GM19099 (cell line): ENCODE results near the gene USP31.

ENCODE experiments used
- POLR2A ChIP-seq: IDR thresholded peaks from 3 replicates; pipeline ENCODE4 v1.6.1; 2011; ENCODE audit warnings: low read depth; ENCODE audit not compliant: insufficient read length; ENCODE audit errors: extremely low read depth

USP31 gene

DNA sequence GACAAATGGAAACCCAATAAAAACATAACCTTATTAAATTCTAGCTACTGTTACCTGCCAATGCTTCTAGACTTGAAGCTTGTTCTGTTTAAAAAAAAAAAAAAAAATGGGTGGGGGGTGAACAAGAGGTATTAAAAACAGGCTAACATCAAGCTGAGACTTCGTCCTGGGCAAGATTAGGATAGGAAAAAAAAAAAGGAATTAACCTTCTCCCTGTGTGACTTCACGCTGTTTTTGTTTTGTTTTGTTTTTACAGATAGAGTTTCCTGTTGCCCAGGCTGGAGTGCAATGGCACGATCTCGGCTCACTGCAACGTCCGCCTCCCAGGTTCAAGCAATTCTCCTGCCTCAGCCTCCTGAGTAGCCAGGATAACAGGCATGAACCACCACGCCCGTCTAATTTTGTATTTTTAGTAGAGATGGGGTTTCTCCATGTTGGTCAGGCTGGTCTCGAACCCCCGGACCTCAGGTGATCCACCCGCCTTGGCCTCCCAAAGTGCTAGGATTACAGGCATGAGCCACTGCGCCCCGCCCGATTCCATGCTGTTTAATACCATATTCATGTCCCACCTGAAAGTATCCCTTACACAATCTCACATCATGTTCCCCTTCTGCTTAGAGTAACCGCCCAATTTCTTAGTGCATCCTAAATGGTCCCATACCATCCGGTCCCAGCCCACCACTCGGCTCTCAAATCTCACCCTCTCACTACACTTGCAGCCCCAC lies 2.2 kb downstream of the USP31 start:
- no peak for TF ChIP-seq POLR2A

DNA sequence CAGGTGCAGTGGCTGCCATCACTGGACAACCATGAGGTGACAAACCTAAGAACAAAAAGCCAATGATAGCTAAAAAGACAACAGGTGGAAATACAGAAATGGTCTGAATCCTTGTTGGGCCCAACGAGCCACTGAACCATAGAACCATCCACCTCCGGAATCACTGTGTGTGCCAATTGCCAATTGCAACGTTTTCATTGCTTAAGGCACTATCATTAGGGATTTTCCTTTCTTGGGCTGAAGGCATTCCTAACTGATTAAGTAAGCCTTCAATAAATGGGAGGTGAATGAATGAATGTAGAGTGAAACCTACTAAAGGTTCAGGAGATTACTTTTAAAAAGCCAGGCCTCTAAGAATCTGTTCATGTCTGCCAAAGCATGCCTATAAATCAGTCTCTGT lies 3.6 kb downstream of the USP31 start:
- no peak for TF ChIP-seq POLR2A

DNA sequence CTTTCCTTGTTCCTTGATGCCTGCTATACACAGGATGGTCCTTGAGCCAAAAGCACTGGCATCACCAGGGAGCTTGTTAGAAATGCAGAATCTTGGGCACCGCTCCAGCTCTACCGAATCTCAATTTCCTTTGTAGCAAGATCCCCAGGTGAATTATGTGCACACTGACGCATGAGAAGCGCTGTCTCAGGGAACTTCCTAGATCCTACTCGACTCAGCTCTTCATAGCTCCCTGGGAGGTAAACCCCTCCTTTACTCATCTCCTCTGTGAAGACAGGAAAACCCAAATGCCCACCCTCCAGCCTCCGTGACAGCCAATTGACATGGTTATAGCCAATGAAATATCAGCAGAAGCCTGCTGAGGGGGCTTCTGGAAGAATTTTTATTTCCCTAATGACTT lies 4.1 kb downstream of the USP31 start:
- TF ChIP-seq POLR2A = no peak

DNA sequence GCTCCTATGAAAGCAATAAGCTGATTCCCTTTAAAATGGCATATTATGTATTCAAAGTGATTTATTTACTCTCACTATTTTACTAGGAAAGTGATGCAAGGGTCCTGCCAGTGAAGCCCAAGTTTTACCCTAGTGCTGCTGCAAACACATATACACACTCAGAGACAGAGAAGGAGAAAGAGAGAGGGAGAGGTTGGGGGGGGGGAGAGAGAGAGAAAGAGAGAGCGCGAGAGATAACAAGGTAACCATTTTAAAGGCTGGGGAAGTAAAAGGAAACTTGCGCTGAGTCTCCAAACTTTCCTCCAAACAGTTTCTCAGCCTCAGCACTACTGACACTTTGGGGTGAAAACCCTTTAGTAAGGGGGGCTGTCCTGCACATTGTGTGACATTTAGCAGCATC lies 5.9 kb downstream of the USP31 start:
- TF ChIP-seq POLR2A = no peak

DNA sequence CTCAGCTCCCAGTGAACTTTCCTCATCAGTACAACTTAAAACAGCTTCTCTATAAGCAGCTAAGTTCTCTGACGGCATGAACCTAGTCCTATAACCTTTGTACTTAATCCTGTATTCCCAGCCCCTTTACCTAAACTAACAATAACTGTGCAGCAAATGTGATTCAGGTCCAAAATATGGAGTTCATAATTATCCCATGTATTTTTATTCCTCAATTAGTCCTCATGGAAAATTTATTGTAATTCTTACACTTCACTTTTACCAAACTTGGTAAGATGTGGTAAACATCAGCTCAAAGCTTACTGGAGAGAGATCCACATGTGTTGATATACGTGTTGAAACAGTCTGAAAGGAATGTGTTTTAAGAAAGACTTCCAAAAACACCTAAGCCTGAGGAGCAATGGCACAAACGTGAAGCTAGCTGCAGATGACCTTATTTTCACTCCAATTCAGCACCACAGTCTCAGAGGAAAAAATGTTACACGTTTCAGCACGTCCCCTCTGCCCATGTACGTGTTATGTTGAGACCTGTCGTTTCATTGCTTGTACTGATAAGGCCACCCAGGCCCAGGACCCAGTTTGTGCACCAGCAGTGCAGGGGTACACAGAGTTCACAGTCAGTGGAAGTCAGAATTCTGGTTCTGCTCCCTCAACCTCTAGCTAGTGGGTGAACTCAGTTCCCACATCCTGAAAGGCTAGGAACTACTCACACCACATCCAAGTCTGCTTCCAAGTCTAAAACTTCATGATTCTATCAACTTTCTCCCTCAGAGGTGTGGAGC lies 7.1 kb downstream of the USP31 start:
- no peak for TF ChIP-seq POLR2A

DNA sequence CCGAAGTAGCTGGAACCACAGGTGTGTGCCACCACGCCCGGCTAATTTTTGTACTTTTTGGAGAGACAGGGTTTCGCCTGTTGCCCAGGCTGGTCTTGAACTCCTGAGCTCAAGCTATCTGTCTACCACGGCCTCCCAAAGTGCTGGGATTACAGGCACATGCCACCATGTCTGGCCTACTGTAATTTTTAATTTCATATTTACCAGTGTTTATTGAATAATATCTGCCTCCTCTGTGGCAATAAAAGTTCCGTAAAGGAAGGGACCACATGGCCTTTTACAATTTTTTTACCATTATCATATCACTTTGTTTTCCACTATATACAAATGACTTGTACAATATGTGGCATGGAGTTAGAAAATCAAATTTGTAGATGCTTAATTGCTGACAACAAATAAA lies 7.8 kb downstream of the USP31 start:
- no peak for TF ChIP-seq POLR2A

DNA sequence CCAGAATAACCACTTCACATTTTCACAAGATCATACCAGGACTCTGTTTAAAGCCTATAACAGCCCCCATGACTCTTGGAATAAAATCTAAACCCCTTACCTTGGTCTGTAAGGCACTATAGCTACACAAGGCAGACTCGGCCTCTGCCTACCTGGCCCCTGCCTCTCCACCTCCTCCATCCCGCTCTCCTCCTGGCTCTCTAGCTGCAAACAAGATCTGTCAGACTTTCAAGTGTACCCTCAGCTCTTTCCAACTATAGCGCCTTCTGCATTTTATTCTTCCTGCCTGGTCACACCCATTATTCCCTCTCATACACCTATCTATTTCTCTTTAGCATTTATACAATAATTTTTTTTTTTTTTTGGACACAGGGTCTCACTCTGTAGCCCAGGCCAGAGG lies 8.2 kb downstream of the USP31 start:
- TF ChIP-seq POLR2A = no peak

DNA sequence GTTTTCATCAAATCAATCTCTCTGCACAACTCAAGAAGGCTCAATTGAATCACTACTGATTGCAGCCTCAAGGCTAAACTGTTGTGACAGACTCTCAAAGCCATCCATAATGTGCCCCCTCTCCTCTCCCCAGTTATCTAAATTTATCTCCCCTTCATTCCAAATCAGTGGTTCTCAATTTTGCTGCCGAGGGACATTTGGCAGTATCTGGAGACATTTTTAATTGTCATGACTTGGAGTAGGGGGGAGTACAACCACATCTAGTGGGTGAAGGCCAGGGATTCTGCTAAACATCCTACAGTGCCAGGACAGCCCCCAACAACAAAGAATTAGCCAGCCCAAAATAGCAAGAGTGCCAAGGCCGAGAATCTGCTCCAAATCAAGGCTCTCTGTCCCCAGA lies 9.1 kb downstream of the USP31 start:
- TF ChIP-seq POLR2A = no peak

DNA sequence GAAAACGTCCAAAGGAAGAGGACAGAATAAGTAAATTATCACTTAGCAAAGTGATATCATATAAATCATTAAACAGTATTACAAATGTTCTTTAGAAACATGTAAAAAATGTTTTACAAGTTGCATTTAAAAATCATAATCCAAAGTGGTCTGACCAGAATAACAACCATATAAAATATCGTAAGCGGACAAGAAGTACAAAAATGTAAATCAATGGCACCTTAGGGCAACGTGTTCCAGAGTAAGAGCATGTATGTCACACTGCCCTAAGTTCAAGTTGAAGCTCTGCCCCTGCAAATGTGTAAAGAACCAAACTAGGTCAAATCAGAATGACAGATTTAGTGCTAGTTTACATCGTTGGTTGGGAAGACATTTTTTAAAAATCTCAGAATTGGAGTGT lies 11.4 kb downstream of the USP31 start:
- TF ChIP-seq POLR2A = no peak

DNA sequence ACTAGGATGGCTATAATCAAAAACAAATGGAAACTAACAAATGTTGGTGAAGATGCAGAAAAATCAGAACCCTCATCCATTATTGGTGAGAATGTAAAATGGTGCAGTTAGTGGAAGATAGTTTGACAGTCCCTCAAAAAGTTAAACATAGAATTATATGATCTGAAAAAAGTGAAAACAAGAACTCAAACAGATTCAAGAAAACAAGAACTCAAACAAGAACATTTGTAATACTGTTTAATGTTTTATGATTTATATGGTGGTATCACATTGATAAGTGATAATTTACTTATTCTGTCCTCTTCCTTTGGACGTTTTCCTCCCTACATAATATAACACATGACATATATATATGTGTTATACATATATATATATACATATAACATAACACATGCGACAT lies 12.0 kb downstream of the USP31 start:
- no peak for TF ChIP-seq POLR2A

DNA sequence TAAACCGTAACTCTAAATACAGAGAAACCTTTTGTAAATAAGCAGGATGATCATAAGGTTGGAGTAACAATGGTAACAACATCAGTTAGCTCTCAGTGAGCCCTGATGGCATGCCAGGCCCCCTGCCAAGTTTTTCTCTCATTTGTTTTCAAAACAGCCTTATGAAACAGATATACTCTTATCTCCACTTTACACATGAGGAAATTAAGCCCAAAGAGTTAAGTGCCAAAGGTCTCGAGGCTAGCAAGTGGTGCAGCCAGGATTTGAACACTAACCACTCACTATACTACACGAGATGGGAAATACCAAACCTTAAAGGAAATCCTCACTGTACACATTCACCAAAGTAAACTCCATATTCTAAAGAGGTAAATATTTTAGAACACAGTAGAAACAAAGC lies 15.0 kb downstream of the USP31 start:
- TF ChIP-seq POLR2A = no peak

DNA sequence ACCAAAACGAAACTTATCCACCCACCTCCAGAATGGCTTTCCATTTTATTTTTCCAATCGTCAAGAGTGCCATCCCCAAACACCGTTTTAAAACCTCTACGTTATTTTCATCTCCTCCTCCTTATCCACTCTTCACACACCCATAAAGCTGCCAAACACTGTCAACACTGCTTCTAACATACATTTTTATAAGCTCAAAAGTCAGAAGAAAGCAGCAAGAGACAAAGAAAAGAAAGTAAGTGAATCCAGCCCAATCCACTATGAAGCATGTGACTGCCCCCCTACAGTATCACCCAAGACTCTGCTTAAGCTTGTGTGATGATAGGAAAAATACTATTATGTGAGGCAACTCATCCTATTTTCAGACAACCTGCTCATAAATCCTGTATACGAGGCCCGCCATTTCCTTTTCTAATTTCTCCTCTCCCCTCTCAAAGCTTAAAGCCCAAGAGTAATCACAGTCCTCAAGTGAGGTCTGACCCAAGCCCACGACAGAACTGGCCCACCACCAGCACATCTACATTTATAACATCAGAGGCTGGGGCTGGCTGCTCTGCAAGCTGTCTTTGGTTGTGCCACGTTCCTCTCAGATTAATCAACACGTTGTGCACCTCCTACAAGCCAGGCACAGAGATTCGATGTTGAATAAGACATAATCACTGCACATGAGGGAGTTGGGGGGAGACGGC lies 16.3 kb downstream of the USP31 start:
- no peak for TF ChIP-seq POLR2A

DNA sequence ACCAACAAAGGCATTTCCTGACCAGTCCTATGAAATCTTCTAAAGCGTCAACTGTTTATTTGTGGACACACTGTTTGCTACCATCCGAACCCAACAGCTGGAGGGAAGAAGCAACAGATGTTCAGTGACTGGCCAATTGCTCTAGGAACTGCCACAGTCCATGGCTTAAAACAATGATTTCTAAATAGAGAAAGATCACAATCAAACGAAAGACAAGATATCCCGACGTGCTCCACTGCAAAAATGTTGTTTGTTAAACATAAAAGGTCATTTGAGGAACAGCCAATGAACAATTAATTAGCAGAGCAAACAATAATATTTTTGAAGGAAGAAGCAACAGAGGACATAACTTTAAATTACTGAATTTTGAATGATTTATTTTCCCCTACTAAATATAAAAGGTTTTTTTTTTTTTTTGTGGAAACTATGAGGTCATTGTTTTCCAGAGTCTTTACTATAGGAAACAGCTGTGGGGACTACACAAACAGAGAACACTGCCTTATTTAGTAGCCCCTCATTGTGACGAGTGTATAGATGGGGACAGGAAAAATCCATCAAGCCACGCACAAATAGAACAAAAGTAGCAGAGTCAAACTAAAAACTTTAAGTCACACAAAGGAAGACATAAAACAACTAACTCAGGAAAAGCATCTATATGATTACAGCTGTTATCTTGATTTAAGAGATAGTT lies 17.2 kb downstream of the USP31 start:
- TF ChIP-seq POLR2A = no peak

DNA sequence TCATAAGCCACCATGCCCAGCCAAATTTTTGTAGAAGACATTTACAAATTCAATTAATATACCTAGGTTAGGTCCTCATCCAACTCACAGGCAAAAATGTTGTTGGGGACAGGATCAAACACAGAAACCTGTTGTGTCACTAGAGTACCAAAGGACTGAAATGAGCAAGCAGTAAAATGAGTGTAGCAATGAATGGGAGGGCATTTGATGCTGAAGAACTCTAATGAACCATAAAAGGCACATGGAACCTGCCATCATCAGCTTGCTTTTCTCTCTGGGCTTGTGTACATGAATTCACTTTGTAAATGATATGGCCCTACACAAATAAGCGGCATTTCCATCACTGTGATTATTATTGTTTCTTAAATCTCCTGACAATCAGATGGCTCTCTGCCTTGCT lies 17.8 kb downstream of the USP31 start:
- no peak for TF ChIP-seq POLR2A

DNA sequence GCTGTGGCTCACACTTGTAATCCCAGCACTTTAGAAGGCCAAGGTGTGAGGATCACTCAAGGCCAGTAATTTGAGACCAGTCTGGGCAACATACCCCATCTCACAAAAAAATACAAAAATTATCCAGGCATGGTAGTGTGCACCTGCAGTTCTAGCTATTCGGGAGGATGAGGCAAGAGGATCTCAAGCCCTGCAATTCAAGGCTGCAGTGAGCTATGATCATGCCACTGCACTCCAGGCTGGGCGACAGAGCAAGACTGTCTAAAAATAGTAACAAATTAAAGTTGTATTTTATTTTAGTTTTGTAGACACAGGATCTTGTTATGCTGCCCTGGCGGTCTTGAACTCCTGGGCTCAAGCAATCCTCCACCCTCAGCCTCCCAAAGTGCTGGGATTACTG lies 18.2 kb downstream of the USP31 start:
- no peak for TF ChIP-seq POLR2A
